ENCODE results near the gene PARD3B. TPM values are rescaled to one million over a fixed set of nuclear protein-coding genes. Genes with fewer than 3 reads are reported as not detected.

The PARD3B gene
- total and polyA plus RNA-seq, 8 donors = 18.5 to 24.6 (median 21.1) TPM

DNA sequence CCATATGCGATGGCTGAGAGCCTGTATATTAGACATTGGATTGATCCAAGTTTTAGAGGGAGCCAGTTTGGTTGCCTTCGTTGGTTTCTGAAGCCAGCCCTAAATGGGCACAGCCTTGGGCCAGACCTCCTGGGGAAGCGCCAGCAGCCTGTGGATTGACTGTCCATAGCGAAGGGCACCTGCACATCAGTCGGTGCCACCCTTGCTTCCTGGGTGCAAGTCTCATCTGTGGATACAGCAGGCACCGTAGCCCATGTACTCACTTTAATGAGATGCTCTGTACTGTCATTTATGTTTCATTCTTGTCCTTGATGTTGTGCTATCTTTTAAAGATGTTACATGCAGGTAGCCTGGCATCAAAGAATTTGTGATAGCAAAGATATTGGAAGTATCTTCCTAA is 600.6 kb downstream of the PARD3B start:
- Histone ChIP-seq H3K4me3 (no peak overlapping the region), H3K9me3 (no peaks in the 10 kb centered on the region), H3K4me1 (no peaks in the 10 kb centered on the region), H3K27ac (no peak overlapping the region), H3K27me3 (no peaks in the 10 kb centered on the region), H3K36me3 (no peaks in the 10 kb centered on the region)
- ATAC-seq = no peak
- intact Hi-C loops (cut with DNase I) = no loop called here
- DNase-seq = no peak
- TF ChIP-seq, protein P1, sequence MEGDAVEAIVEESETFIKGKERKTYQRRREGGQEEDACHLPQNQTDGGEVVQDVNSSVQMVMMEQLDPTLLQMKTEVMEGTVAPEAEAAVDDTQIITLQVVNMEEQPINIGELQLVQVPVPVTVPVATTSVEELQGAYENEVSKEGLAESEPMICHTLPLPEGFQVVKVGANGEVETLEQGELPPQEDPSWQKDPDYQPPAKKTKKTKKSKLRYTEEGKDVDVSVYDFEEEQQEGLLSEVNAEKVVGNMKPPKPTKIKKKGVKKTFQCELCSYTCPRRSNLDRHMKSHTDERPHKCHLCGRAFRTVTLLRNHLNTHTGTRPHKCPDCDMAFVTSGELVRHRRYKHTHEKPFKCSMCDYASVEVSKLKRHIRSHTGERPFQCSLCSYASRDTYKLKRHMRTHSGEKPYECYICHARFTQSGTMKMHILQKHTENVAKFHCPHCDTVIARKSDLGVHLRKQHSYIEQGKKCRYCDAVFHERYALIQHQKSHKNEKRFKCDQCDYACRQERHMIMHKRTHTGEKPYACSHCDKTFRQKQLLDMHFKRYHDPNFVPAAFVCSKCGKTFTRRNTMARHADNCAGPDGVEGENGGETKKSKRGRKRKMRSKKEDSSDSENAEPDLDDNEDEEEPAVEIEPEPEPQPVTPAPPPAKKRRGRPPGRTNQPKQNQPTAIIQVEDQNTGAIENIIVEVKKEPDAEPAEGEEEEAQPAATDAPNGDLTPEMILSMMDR (IDR thresholded peaks at IDR 0.05) = no peak

DNA sequence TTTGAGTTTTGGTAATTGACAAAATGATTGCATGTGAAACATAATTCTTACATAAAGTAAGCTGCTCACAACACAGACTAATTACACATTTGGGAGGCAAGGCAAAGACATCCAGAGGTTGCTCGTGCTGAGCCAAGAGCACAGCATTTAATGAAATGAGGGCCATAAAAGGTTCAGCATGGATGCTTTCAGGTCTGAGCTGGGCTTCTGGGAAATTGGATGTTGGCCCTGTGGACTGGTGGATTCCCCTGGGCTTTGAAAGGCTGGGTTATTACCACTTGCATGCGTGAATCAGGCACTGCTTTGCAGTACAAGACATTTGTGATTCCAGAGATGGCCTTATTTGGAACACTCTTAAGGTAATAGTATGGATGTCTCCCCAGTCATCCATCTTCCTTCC is 603.5 kb downstream of the PARD3B start:
- Histone ChIP-seq H3K9me3 (no peaks in the 10 kb centered on the region), H3K27ac (no peak overlapping the region), H3K4me1 (no peaks in the 10 kb centered on the region), H3K36me3 (no peaks in the 10 kb centered on the region), H3K27me3 (no peaks in the 10 kb centered on the region), H3K4me3 (no peak overlapping the region)
- DNase-seq (no peak), ATAC-seq (no peak)
- TF ChIP-seq, protein P1 (IDR thresholded peaks at IDR 0.05) = no peak
- intact Hi-C loops (cut with DNase I) = no loop called here

DNA sequence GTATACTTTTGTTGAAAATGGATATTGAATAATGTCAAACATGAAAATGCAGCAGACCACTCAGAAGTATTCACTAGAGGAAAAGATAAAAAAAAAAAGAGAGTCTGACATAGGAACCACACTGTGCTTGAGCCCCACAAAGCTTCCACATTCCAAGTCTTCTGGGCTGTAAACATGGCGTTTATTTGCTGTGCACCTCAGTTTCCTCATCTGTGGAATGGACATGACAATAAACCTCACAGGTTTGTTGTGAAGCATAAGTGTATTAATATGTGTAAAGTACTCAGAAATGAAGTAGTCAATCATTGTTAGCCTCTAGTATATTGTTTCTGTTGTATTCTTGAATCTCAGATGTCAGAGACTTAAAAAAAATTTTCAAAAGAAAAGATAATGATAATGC is 611.2 kb downstream of the PARD3B start:
- no peaks in the 10 kb centered on the region for H3K36me3 ChIP-seq
- no peaks in the 10 kb centered on the region for H3K27me3 ChIP-seq
- no peak overlapping the region for H3K4me3 ChIP-seq
- H3K27ac ChIP-seq = no peak overlapping the region
- H3K9me3 ChIP-seq = no peaks in the 10 kb centered on the region
- TF ChIP-seq, protein P1 (IDR thresholded peaks at IDR 0.05) = no peak
- ATAC-seq (no peak), DNase-seq (no peak)
- H3K4me1 ChIP-seq = no peaks in the 10 kb centered on the region
- intact Hi-C loops (cut with DNase I) = no loop called here

DNA sequence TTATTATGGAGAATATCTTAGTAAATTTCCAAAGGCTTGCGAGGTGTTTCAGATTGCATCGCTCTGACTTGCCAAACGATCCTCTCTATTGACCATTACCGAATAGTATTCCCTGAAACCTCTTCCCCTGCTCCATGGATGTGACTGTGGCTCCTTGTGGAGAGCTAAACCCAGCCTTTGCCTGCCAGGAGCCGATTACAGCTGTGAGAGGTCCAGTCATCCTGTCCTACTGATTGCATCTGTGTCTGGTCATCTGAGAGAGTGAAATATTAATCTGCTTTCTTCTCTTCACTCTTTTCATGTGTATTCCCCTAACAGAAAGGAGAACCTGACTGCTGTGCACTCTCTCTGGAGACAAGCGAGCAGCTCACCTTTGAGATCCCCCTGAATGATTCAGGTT is 613.1 kb downstream of the PARD3B start:
- TF ChIP-seq, protein P1 (IDR thresholded peaks at IDR 0.05) = no peak
- no peaks in the 10 kb centered on the region for H3K9me3 ChIP-seq
- no peak overlapping the region for H3K27ac ChIP-seq
- intact Hi-C loops (cut with DNase I) = no loop called here
- H3K4me3 ChIP-seq = no peak overlapping the region
- no peak for ATAC-seq
- no peaks in the 10 kb centered on the region for H3K36me3 ChIP-seq
- H3K27me3 ChIP-seq = no peaks in the 10 kb centered on the region
- no peaks in the 10 kb centered on the region for H3K4me1 ChIP-seq
- no peak for DNase-seq

DNA sequence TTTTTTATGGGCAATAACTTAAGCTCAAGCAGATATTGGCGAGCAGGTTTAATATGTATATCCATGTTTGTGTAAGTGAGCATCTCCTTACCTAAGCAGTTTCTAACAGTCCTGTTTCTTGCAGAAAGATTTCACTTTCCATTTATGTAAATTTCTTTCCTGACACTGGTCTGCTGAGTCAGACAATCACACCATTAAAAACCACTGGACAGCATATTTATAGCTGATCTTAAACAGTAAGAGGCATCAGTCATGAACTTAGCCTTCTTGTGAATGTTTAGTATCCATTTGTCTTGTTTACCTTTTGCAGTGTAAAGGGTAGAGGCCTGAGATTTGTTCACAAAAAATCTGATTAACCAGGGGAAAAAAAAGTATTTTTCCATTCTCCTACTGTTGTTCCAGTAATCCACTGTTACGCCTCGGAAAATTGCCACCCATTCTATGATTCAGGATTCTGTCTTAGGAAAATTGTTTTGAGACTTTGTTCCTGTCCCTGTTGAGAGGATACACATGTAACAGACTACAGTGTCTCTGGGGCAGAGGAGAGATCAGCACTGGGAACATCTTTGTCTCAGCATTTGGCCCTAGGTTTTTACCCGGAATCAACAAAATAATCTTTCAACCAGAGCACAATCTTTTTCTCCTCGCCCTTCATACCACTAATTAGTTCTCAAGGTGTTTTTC is 616.0 kb downstream of the PARD3B start:
- no peak for ATAC-seq
- H3K4me3 ChIP-seq = no peak overlapping the region
- H3K27ac ChIP-seq = no peak overlapping the region
- TF ChIP-seq, protein P1 (IDR thresholded peaks at IDR 0.05) = no peak
- no peaks in the 10 kb centered on the region for H3K4me1 ChIP-seq
- H3K9me3 ChIP-seq = no peaks in the 10 kb centered on the region
- H3K27me3 ChIP-seq = no peaks in the 10 kb centered on the region
- no peak for DNase-seq
- intact Hi-C loops (cut with DNase I) = no loop called here
- no peaks in the 10 kb centered on the region for H3K36me3 ChIP-seq
